NCI-H524 (cell line): ENCODE results near the gene TMEM150C.
A peak's percentile ranks its signal among the peaks of the same experiment; 100 is the strongest.
"Not testable (repeated sequence)": the region's sequence is repeated elsewhere in the genome, so short reads cannot be mapped to it uniquely, and the experiment has no call there.

ENCODE experiments used
- DNase-seq, 2 experiments: peaks; one replicate each; lab custom pipeline; 2025; lab: John Stamatoyannopoulos, UW

Gene TMEM150C

GRCh38 chr4:82515705-82516104, 46.1 kb downstream of the TMEM150C start:
- no peak for DNase-seq

- DNase-seq: no peak
Observed at GRCh38 chr4:82513382-82513781, 48.4 kb downstream of the TMEM150C start.

- DNase-seq: no peak
Observed at GRCh38 chr4:82510216-82510615, 51.6 kb downstream of the TMEM150C start.

DNA sequence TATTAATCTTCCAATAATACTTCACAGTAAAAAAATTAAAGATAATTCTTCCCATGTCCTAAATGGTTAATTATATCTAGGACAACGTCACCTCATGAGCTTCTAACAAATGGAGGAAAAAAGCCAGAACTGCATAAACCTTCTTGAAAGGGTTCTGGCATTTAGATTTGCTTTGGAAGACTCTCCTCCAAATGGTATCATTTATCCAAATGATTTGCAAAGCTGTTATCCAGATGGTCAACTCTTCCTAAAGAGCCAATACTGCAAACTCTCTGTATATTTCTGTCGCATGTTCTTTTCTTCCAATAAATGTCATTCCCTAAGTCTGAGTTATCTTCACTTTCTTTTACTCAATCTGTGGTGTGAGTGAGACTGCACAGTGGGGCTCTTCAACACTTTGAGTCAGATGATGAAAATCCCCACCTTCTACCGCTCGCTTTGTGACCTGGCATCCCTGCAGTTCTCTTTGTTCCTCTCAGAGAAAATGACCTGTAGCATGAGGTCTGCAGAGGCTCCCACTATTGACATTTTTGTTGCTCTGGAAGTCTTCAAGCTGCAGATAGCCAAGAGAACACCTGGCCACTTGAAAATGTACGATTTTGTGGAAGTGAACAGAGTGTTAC, 52.9 kb downstream of the TMEM150C start:
- DNase-seq: peak in 1 of 2 experiments; percentile 10

- no peak for DNase-seq
Observed at GRCh38 chr4:82508011-82508410, 53.8 kb downstream of the TMEM150C start.

GRCh38 chr4:82501154-82501442, 60.7 kb downstream of the TMEM150C start:
- no peak for DNase-seq

GRCh38 chr4:82500435-82501153, 61.2 kb downstream of the TMEM150C start:
- DNase-seq: peak in 1 of 2 experiments; percentile 45

DNA sequence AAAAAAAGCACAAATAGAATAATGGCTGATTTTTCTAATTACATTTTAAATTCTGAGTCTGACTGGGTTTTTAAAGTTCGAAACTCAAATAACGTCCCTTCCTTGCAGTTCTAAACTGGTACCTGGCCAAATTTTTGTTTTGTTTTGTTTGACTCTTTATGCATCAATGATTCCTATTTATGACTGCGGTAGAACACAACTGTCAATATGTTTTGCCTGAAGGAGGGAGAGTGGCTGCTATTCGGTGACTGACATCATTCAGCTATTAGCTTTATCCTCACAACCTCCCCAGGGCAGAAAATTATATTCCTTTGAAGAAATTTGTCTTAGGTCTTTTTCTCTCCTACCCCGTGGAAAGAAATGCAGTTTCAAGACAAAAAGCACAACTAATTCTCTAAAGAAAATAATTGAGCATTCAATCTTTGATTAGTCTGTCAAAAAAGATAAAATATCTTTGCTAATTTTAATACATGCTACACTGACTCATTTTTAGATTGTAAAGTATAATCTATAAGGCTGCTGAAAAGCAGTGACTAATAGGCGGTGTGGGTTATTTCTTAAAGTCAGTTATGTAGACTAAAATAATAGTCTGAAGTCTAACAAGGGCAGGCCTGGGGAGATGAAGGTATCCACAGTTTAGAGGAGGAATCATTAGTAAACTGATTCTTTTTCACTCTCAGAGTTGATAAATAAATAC, 61.9 kb downstream of the TMEM150C start:
- no peak for DNase-seq

DNA sequence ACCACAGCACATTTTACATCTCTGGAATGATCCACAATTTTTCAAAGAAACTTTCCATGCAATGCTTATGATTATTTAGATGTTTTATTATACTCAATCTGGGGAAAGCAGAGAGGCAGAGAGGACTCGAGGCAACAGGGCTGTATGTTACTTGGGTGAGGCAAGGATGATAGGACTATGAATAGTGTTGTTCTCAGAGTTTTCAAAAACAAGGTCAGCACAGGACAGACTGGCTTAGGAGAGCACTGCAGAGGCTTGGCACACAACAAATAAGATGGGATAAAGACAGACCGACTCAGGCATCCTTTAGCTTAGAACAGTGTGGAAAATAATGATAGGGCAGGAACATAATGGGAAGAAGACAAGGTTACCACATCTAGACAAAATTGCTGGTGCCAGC, 65.4 kb downstream of the TMEM150C start:
- no peak for DNase-seq

GRCh38 chr4:82495666-82496065, 66.1 kb downstream of the TMEM150C start:
- DNase-seq: peak in 1 of 2 experiments; percentile 35

- no peak for DNase-seq
Observed at GRCh38 chr4:82493721-82494425, 67.9 kb downstream of the TMEM150C start.

DNA sequence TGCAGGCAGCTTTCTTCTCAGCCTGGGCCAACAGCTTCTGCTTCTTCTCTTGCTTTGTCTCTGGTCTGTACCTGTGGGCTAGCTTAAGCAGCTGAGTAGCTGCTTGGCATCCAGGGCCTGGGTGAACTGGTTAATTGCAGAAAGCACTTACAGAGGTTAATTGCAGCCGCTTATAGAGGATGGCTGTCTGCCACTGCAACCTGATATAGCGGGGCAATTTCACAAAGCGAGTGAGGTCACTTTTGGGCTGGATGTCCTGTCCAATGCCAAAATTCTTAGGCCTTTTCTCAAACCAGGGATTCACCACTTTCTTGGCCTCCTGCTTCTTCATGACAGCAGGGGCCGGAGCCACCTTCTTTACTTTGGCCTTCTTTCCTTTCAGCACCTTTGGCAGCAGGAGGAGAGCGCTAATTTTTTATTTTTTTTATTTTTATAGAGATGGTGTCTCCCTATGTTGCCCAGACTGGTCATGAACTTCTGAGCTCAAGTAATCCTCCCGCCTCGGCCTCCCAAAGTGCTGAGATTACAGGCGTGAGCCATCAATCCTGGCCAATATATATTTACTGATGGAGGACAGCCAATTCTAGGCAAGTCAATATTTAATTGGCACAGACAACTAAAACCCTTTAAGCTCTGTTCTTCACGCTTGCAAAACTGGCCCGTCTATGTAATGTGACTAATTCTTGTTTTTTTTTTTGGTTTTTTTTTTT, 70.4 kb downstream of the TMEM150C start:
- DNase-seq: peak; percentile 2 to 34

DNA sequence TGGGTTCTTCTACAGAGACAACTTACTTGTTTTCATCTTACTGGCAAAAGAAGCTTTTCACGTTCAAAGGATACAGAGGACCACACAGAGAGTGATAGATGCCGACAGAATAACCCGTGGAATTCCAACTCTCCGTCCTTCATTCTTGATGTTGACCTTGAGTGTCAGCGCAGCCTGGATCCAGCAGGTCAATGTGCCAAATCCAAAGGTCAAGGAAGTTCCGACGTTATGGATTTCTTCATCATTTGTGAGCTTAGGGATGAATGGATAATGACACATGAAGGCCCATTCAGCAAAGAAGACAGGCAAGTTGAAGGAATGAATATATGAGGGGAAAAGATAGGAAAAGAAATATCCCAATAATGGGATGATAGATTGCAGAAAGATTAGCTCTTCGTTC, 71.8 kb downstream of the TMEM150C start:
- DNase-seq: no peak

- no peak for DNase-seq
Observed at GRCh38 chr4:82489076-82489475, 72.7 kb downstream of the TMEM150C start.

- peak; percentile 41 to 49 for DNase-seq
Observed at GRCh38 chr4:82484996-82485783, 76.6 kb downstream of the TMEM150C start.

DNA sequence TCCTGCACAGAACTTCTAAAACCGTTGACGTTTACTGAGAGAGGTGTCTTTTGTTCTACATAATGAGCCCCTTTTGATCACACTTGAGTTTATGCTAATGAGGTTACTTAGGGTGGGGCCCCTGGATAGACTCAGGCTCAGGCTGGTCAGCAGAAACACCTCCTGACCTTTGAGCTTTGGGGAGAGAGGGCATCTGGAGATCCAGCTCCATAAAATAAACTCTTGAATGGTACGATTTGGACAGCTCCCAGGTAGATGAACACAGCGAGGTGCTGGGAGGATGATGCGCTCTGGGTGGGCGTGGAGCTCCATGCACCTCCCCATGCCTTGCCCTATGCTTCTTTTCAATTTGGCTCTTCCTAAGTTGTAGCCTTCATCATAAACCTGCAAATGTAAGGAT, 79.4 kb downstream of the TMEM150C start:
- DNase-seq: no peak

- no peak for DNase-seq
Observed at GRCh38 chr4:82481506-82481840, 80.3 kb downstream of the TMEM150C start.

- DNase-seq: no peak
Observed at GRCh38 chr4:82480771-82481505, 80.8 kb downstream of the TMEM150C start.

- no peak for DNase-seq
Observed at GRCh38 chr4:82479562-82479961, 82.2 kb downstream of the TMEM150C start.

DNA sequence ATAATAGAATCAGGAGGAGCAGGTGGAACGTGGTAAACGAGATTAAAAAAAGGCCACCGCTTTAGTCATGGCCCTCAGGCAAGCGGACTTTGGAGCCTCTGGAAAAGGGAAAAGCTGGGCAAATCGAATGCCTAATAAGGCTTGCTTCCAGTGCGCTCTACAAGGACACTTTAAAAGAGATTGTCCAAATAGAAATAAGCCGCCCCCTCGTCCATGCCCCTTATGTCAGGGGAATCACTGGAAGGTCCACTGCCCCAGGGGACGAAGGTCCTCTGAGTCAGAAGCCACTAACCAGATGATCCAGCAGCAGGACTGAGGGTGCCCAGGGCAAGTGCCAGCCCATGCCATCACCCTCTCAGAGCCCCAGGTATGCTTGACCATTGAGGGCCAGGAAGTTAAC, 84.3 kb downstream of the TMEM150C start:
- DNase-seq: not testable (repeated sequence)

DNA sequence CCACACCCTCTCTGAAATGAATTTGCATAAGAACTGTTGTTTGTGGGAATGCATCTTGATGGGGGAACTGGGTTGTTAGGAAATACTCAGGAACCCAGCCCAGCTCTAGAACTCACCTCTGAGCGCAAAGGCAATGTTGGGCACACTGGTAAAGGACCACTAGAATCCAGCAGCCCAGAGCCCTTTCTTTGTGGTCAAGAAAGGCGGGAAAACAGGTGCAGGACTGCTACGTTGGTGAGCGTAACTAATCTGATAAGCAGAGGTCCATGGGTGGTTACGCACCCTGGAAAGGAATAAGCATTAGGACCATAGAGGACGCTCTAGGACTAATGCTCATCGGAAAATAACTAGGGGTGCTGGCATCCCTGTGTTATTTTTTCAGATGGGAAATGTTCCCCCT, 85.9 kb downstream of the TMEM150C start:
- not testable (repeated sequence) for DNase-seq
